Type B pancreatic cell (in vitro differentiated cells): ENCODE measurements around the gene PFKFB3. TPM values are rescaled to one million over a fixed set of nuclear protein-coding genes. Genes with fewer than 3 reads are reported as not detected.

ENCODE experiments used
- DNase-seq: peaks from one replicate; pipeline ENCODE4 v3.0.0; 2021; ENCODE audit warnings: mixed read lengths; ENCODE audit not compliant: unreplicated experiment; ENCODE audit errors: extremely low spot score
- H3K27ac Mint-ChIP-seq: 2 replicates; pipeline ENCODE4 v1.8.0; 2021; ENCODE audit warnings: mild to moderate bottlenecking, mixed read lengths
- H3K27me3 Mint-ChIP-seq: 2 replicates; pipeline ENCODE4 v1.8.0; 2021; ENCODE audit warnings: mixed read lengths
- H3K36me3 Mint-ChIP-seq: 2 replicates; pipeline ENCODE4 v1.8.0; 2021; ENCODE audit warnings: mixed read lengths
- H3K4me1 Mint-ChIP-seq: one replicate; pipeline ENCODE4 v1.8.0; 2021; ENCODE audit warnings: mixed read lengths; ENCODE audit not compliant: unreplicated experiment
- H3K4me3 Mint-ChIP-seq: 2 replicates; pipeline ENCODE4 v1.8.0; 2021; ENCODE audit warnings: mild to moderate bottlenecking, mixed read lengths
- H3K9me3 Mint-ChIP-seq: 2 replicates; pipeline ENCODE4 v1.8.0; 2021; ENCODE audit warnings: mixed read lengths
- CTCF ChIP-seq: fragments of 200-600 bp; sonication (generic); conservative IDR thresholded peaks from 2 replicates; pipeline ENCODE4 v1.5.0; 2021; ENCODE audit warnings: antibody characterized with exemption, mild to moderate bottlenecking
- long read RNA-seq: library from polyadenylated mRNA; unstranded; transcript quantifications from one replicate; pipeline ENCODE4 v2.0.0, GENCODE V29; 2020
- total RNA-seq: library from RNA; stranded (reverse); gene quantifications from 2 replicates; pipeline ENCODE4 v1.2.1, GENCODE V29; 2021; ENCODE audit warnings: low replicate concordance

PFKFB3 gene
- 14.0 and 30.2 TPM in 2 replicates for total RNA-seq
- long read RNA-seq, full-length matches to known transcripts = 1 of 2 reads
- long read RNA-seq, partial matches to known transcripts = 0 of 2 reads
- long read RNA-seq, other reads (novel, unspliced or antisense) = 1 of 2 reads

- Mint-ChIP-seq H3K27me3 (peaks cover 41% of the 10 kb centered on the region), H3K36me3 (peaks cover 6% of the 10 kb centered on the region), H3K9me3 (no peaks in the 10 kb centered on the region), H3K4me3 (peak within 1 kb of the TSS; percentile 94), H3K27ac (peak within 1 kb of the TSS; percentile 68), H3K4me1 (peaks cover 10% of the 10 kb centered on the region)
- peak; percentile 97 for TF ChIP-seq CTCF
- peak; percentile 98 for DNase-seq
Measured at GRCh38 chr10:6202684-6203330, at the start of gene PFKFB3. Gene PFKFB3 (plus strand): TSS chr10:6202932. CDS start chr10:6203261, 329 bp downstream.

GRCh38 chr10:6153845-6154244 is 48.9 kb upstream of the PFKFB3 start:
- Mint-ChIP-seq H3K4me1 (peaks cover 10% of the 10 kb centered on the region), H3K4me3 (no peak overlapping the region), H3K36me3 (peaks cover 10% of the 10 kb centered on the region), H3K27me3 (peaks cover 3% of the 10 kb centered on the region), H3K9me3 (no peaks in the 10 kb centered on the region), H3K27ac (no peak overlapping the region)
- DNase-seq = no peak
- TF ChIP-seq CTCF = no peak

GRCh38 chr10:6154566-6154965 is 48.2 kb upstream of the PFKFB3 start:
- no peak overlapping the region for H3K4me3 Mint-ChIP-seq
- no peaks in the 10 kb centered on the region for H3K9me3 Mint-ChIP-seq
- TF ChIP-seq CTCF = no peak
- no peak overlapping the region for H3K27ac Mint-ChIP-seq
- peaks cover 10% of the 10 kb centered on the region for H3K4me1 Mint-ChIP-seq
- DNase-seq = no peak
- peaks cover 9% of the 10 kb centered on the region for H3K36me3 Mint-ChIP-seq
- peaks cover 3% of the 10 kb centered on the region for H3K27me3 Mint-ChIP-seq

GRCh38 chr10:6158276-6158675 is 44.5 kb upstream of the PFKFB3 start:
- Mint-ChIP-seq H3K27me3 (no peaks in the 10 kb centered on the region), H3K9me3 (no peaks in the 10 kb centered on the region), H3K4me3 (no peak overlapping the region), H3K27ac (no peak overlapping the region), H3K4me1 (peaks cover 10% of the 10 kb centered on the region), H3K36me3 (peaks cover 2% of the 10 kb centered on the region)
- TF ChIP-seq CTCF = no peak
- DNase-seq = no peak

GRCh38 chr10:6161921-6162320 is 40.8 kb upstream of the PFKFB3 start:
- peaks cover 4% of the 10 kb centered on the region for H3K36me3 Mint-ChIP-seq
- no peak for DNase-seq

More at GRCh38 chr10:6161921-6162320, 40.8 kb upstream of the PFKFB3 start:
- Mint-ChIP-seq H3K4me1 (peaks cover 26% of the 10 kb centered on the region), H3K27me3 (no peaks in the 10 kb centered on the region), H3K9me3 (no peaks in the 10 kb centered on the region), H3K4me3 (no peak overlapping the region), H3K27ac (no peak overlapping the region)
- no peak for TF ChIP-seq CTCF
